Activated CD8-positive, alpha-beta T cell treated with anti-CD3 and anti-CD28 coated beads for 36 hours (primary cell): Measurements from ENCODE around the gene NAT14. TPM values are rescaled to one million over a fixed set of nuclear protein-coding genes. Genes with fewer than 3 reads are reported as not detected.
A peak's percentile ranks its signal among the peaks of the same experiment; 100 is the strongest.

ENCODE experiments used
- ATAC-seq: fragments of 200-7000 bp; cut with Tn5 transposase; one replicate; pipeline ENCODE4 v1.10.0; 2021; ENCODE audit warnings: mild to moderate bottlenecking, moderate library complexity
- CTCF ChIA-PET: fragments of 350-600 bp; sonication (Branson Sonifier 250); formaldehyde crosslinking; loops from one replicate; lab custom pipeline; 2021; ENCODE audit warnings: antibody characterized with exemption; lab: Charles Lee
- POLR2A ChIA-PET: fragments of 350-600 bp; sonication (Branson Sonifier 250); formaldehyde crosslinking; loops from one replicate; lab custom pipeline; 2021; ENCODE audit warnings: antibody characterized with exemption; lab: Charles Lee
- DNase-seq: peaks from one replicate; pipeline ENCODE4 v3.0.0-alpha.2; 2020
- H3K27ac Mint-ChIP-seq: one replicate; pipeline ENCODE4 v1.8.0; 2021; ENCODE audit warnings: mild to moderate bottlenecking, mixed read lengths
- H3K27me3 Mint-ChIP-seq: one replicate; pipeline ENCODE4 v1.8.0; 2021; ENCODE audit warnings: mixed read lengths
- H3K36me3 Mint-ChIP-seq: one replicate; pipeline ENCODE4 v1.8.0; 2021; ENCODE audit warnings: low read depth, mixed read lengths
- H3K4me1 Mint-ChIP-seq: one replicate; pipeline ENCODE4 v1.8.0; 2021; ENCODE audit warnings: low read depth, mixed read lengths
- H3K4me3 Mint-ChIP-seq: one replicate; pipeline ENCODE4 v1.8.0; 2021; ENCODE audit warnings: mild to moderate bottlenecking, moderate library complexity, mixed read lengths
- H3K9me3 Mint-ChIP-seq: one replicate; pipeline ENCODE4 v1.8.0; 2021; ENCODE audit warnings: mixed read lengths
- intact Hi-C: fragments of 100-400 bp; cut with micrococcal nuclease; formaldehyde crosslinking; loops from one replicate; pipeline ENCODE4 v1.10.0; 2022
- total RNA-seq, 2 experiments: library from RNA; stranded (reverse); gene quantifications; one replicate each; pipeline ENCODE4 v1.2.3, GENCODE V29; 2021
- TF ChIP-seq, protein P1 (sequence below): fragments of 200-600 bp; IDR thresholded peaks from one replicate; pipeline ENCODE4 v1.8.0; 2022; ENCODE audit warnings: antibody characterized with exemption, mild to moderate bottlenecking

Gene NAT14
- total RNA-seq, 2 experiments from 2014 or later, result 18.9 to 19.9 TPM

- Mint-ChIP-seq H3K4me3 (peak overlapping the region; percentile 91), H3K36me3 (peaks cover 2% of the 10 kb centered on the region), H3K27ac (no peak overlapping the region), H3K27me3 (no peaks in the 10 kb centered on the region), H3K4me1 (peaks cover 28% of the 10 kb centered on the region), H3K9me3 (no peaks in the 10 kb centered on the region)
- POLR2A ChIA-PET, result no interaction called here
- DNase-seq (no peak), ATAC-seq (no peak)
- CTCF ChIA-PET, result interaction anchor here (1.5 to 4.2 kb wide), 2 partner anchors 11 to 25 kb away, joined by 6 to 45 read pairs; no protein-coding TSS in a partner anchor
- intact Hi-C loops, result no loop called here
- TF ChIP-seq, protein P1, sequence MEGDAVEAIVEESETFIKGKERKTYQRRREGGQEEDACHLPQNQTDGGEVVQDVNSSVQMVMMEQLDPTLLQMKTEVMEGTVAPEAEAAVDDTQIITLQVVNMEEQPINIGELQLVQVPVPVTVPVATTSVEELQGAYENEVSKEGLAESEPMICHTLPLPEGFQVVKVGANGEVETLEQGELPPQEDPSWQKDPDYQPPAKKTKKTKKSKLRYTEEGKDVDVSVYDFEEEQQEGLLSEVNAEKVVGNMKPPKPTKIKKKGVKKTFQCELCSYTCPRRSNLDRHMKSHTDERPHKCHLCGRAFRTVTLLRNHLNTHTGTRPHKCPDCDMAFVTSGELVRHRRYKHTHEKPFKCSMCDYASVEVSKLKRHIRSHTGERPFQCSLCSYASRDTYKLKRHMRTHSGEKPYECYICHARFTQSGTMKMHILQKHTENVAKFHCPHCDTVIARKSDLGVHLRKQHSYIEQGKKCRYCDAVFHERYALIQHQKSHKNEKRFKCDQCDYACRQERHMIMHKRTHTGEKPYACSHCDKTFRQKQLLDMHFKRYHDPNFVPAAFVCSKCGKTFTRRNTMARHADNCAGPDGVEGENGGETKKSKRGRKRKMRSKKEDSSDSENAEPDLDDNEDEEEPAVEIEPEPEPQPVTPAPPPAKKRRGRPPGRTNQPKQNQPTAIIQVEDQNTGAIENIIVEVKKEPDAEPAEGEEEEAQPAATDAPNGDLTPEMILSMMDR, result no peak
These were observed 6.6 kb upstream of the NAT14 start for GRCh38 chr19:55478364-55478763.

DNA sequence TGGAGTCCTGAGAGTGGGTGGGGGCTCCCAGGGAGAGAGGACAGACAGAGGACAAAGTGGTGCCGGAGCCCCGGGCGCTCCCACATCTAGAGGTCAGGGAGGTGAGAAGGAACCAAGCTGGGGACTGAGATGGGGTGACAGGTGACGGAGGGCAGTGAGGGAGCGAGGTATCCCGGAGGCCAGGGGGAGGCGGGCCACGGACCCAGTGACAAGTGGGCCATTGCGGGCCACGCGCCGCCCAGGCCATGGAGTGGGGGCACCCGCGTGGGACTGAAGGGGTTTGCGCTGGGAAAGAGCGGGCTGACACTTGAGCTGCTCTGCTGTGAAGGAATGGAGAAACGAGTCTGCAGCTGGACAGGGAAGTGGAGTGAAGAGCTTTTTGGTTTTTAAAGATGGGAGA is 5.9 kb upstream of the NAT14 start:
- DNase-seq (no peak), ATAC-seq (no peak)
- CTCF ChIA-PET, result interaction anchor here (1.5 to 4.2 kb wide), 3 partner anchors 12 to 25 kb away, joined by 6 to 45 read pairs (median 6); no protein-coding TSS in a partner anchor
- peaks cover 2% of the 10 kb centered on the region for H3K36me3 Mint-ChIP-seq
- peaks cover 28% of the 10 kb centered on the region for H3K4me1 Mint-ChIP-seq
- peak overlapping the region; percentile 4 for H3K4me3 Mint-ChIP-seq
- no peaks in the 10 kb centered on the region for H3K9me3 Mint-ChIP-seq
- no peak overlapping the region for H3K27ac Mint-ChIP-seq
- intact Hi-C loops, result no loop called here
- POLR2A ChIA-PET, result interaction anchor here (1.2 kb wide), 1 partner anchor 178 kb away, joined by 3 read pairs; no protein-coding TSS in a partner anchor
- TF ChIP-seq, protein P1, result no peak
- no peaks in the 10 kb centered on the region for H3K27me3 Mint-ChIP-seq

DNA sequence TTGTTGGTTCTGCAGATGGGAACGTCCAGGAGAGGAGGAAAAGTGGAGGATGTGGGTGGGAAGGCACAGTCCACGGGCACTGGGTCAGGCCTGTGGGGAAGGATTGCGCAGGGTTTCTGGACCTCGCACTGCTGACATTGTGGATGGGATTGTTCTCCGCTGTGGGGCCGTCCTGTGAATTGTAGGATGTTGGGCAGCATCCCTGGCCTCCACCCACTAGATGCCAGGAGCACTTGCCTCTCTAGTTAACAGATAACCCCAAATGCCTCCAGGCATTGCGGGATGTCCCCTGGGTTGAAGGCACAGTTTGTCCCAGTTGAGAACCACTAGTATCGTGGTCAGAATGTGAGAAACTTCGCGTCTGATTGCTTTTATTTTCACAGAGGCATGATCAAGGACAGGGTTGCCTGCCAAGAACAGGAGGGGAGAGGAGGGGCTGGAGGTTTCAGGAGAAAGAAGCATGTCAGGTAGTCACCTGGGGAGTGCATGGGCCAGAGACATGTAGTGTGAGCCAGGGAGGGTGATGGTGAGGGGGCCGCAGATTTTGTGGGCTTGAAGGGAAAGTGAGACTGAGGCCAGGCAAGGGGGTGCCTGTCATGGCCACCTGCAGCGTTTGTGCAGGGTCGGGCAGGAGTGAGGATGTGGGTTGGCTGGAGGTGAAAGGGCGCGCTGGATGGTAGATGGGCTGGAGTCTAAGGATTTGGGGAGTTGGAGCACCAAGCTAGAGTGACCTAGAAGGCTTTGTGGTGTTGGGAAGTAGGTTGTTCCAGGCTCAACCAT is 5.3 kb upstream of the NAT14 start:
- no peak for ATAC-seq
- H3K4me1 Mint-ChIP-seq, result peaks cover 28% of the 10 kb centered on the region
- H3K4me3 Mint-ChIP-seq, result peak overlapping the region; percentile 4
- TF ChIP-seq, protein P1, result no peak
- H3K9me3 Mint-ChIP-seq, result no peaks in the 10 kb centered on the region
- no peaks in the 10 kb centered on the region for H3K27me3 Mint-ChIP-seq
- CTCF ChIA-PET, result interaction anchor here (1.5 to 1.6 kb wide), 2 partner anchors 12 to 24 kb away, joined by 6 read pairs; no protein-coding TSS in a partner anchor
- H3K36me3 Mint-ChIP-seq, result peaks cover 2% of the 10 kb centered on the region
- intact Hi-C loops, result no loop called here
- POLR2A ChIA-PET, result interaction anchor here (1.2 kb wide), 1 partner anchor 179 kb away, joined by 3 read pairs; no protein-coding TSS in a partner anchor
- peak overlapping the region; percentile 20 for H3K27ac Mint-ChIP-seq
- DNase-seq, result no peak

DNA sequence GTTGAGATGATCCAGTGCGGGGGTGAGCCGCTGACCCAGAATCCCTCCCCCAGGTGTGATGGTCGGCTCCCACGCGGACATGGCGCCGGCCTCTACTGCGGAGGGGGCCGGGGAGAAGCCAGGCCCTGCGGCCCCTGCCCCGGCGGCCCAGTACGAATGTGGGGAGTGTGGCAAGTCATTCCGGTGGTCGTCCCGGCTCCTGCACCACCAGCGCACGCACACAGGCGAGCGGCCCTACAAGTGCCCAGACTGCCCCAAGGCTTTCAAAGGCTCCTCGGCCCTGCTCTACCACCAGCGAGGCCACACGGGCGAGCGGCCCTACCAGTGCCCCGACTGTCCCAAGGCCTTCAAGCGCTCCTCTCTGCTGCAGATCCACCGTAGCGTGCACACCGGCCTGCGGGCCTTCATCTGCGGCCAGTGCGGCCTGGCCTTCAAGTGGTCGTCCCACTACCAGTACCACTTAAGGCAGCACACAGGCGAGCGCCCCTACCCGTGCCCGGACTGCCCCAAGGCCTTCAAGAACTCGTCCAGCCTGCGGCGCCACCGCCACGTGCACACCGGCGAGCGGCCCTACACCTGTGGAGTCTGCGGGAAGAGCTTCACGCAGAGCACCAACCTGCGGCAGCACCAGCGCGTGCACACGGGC is 3.7 kb upstream of the NAT14 start:
- no peak overlapping the region for H3K27ac Mint-ChIP-seq
- no peak for ATAC-seq
- intact Hi-C loops, result no loop called here
- no peaks in the 10 kb centered on the region for H3K27me3 Mint-ChIP-seq
- POLR2A ChIA-PET, result no interaction called here
- H3K4me1 Mint-ChIP-seq, result peaks cover 34% of the 10 kb centered on the region
- no peaks in the 10 kb centered on the region for H3K9me3 Mint-ChIP-seq
- H3K36me3 Mint-ChIP-seq, result peaks cover 2% of the 10 kb centered on the region
- DNase-seq, result no peak
- TF ChIP-seq, protein P1, result no peak
- no peak overlapping the region for H3K4me3 Mint-ChIP-seq
- CTCF ChIA-PET, result no interaction called here

- ChIA-PET CTCF (no interaction called here), POLR2A (no interaction called here)
- H3K27ac Mint-ChIP-seq, result no peak overlapping the region
- H3K27me3 Mint-ChIP-seq, result no peaks in the 10 kb centered on the region
- H3K36me3 Mint-ChIP-seq, result peaks cover 2% of the 10 kb centered on the region
- H3K4me3 Mint-ChIP-seq, result no peak overlapping the region
- TF ChIP-seq, protein P1, result no peak
- intact Hi-C loops, result no loop called here
- DNase-seq, result no peak
- H3K4me1 Mint-ChIP-seq, result peaks cover 34% of the 10 kb centered on the region
- H3K9me3 Mint-ChIP-seq, result no peaks in the 10 kb centered on the region
- no peak for ATAC-seq
These were observed 3.2 kb upstream of the NAT14 start for GRCh38 chr19:55481794-55482155.
